GM19351 (cell line): ENCODE measurements around the gene HHIP.

Experiments
- ATAC-seq: cut with Tn5 transposase; IDR thresholded peaks from one replicate; pipeline ENCODE4 v1.9.1; 2021; ENCODE audit warnings: mild to moderate bottlenecking, moderate library complexity; ENCODE audit not compliant: unreplicated experiment

Gene HHIP

DNA sequence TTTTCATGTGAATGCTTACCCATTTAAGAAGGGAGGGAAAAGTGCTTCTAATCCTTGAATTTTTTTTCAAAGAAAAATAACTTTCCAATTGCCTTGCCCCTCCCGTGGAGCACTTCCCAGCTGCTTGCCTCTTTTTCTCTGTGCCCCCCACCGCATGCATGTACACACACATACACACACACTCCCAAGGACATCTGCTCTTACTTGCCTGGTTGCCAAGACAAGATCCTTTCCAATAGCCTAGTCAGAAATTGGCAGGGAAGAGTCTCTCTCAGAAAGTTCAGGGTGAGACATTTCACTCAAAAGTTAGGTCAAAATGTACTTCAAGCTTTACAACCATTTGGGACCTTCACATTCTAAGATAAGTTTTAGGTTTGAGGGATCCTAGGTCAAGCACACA is 10.9 kb downstream of the HHIP start:
- no peak for ATAC-seq

DNA sequence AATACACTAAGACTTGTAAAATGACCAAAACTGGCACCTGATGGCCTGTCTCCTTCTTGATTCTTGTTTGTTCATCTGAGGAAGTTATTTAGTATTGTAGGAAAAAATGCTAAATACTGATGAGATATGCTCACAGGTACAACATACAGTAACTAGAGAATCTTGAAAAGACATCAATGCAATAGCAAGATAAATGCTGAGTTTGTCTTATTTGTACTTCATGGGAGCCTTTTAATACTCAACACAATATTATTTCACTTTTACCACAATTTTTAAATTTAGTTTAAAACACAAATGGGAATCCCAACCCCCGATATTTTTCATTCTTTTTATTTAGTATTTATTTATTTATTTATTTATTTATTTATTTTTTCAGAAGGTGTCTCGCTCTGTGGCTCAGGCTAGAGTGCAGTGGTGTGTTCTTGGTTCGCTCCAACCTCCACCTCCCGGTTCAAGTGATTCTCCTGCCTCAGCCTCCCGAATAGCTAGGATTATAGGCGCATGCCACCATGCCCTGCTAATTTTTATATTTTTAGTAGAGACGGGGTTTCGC is 12.1 kb downstream of the HHIP start:
- no peak for ATAC-seq

DNA sequence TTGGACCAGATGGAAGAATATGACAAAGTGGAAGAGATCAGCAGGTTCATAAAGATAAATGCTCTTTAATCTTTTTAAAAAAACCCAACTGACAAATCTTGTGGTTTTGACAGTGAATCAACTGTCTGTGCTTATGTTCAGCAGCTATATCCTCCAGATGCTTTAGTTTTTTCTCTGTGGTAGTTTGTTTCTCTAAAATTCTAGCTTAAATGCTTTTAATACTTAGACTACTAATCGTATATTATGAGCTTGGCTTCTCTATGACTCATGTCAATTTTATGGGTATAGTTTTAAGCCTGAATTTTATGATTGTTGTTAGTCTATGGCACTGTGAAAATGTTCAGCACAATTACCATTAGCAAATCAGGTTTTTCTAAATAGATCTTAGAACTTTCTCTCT is 12.9 kb downstream of the HHIP start:
- no peak for ATAC-seq

DNA sequence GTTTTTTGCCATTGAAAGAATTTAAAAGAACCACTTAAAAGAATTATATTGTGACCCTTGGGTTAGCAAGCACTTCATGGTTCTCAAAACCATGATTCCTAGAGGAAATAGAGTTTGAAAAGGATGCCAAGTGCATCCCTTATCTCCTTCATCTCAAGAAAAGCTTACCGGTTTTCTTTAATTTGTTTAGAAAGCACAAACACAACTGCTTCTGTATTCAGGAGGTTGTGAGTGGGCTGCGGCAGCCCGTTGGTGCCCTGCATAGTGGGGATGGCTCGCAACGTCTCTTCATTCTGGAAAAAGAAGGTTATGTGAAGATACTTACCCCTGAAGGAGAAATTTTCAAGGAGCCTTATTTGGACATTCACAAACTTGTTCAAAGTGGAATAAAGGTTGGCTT is 13.5 kb downstream of the HHIP start:
- no peak for ATAC-seq

DNA sequence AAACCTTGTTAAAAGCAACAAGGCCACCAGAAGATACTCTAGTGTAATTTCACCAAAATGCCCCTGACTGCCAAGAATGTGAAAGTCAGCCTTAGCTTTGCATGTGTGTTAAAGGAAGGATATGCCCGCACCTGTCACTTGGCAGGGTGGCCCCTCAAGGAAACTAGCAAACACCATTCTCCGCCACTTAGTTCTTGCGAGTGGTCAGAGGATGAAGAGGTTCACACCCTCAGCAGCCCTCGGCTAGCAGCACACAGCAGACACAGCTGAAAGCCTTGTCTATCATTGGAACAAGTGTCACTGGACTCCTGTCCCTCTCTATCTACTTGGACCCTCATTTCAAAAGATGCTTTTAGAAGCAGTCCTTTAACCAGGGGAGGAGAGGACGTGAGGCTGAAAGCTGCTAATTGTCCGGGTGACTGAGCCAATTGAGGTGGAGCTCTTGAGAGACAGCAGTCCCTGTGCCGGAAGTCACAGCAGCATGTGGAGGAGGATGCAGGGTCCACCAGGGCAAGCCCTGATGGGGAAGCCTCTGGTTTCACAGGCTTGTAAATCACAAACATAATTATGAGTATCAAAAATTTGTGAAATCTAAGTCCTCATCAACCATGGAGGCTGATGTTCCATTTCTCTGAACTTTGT is 18.0 kb downstream of the HHIP start:
- no peak for ATAC-seq

DNA sequence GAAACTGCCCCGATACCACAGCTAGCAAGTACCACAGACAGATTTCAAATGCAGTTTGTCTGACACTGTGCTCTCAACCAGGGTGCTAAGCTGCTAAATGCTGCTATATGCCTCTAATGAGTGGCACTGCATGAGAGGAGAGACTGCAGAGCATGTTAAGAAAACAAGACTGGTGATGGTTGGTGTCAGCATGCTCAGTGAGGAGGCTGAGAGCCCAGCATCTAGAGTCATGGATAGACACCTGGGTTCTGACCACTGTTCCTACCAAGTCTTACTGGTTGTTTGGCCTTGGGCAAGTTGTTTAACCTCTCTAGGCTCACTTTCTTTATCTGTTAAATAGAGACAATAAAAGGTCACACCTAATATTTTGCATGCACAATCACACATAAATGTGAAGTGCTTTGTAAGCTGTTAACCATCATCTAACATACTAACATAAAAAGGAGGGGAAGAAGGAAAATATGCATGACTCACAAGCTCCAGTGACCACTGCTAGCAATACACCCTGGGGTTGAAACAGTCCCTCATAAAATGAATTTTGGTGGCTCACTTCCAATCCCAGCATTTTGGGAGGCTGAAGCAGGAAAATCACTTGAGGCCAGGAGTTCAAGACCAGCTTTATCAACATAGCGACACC is 20.7 kb downstream of the HHIP start:
- ATAC-seq, result no peak

DNA sequence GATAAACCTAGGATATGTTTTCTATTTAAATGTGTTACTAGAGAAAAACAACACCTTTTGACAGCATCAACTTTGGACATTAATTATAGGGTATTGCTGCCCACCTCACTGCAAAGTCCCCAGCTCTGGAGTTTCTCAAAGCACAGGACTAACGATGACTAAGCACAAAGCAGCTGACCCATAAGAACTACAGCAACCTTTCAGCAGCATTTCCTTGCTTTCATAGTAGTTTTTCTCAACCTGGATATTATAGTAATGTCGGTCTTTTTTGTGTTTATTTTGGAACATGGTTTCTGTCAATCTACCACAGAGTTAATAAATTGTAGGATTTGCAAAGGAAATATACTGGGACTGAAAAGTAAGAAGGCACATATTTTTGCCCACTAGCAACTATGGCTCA is 21.5 kb downstream of the HHIP start:
- no peak for ATAC-seq

DNA sequence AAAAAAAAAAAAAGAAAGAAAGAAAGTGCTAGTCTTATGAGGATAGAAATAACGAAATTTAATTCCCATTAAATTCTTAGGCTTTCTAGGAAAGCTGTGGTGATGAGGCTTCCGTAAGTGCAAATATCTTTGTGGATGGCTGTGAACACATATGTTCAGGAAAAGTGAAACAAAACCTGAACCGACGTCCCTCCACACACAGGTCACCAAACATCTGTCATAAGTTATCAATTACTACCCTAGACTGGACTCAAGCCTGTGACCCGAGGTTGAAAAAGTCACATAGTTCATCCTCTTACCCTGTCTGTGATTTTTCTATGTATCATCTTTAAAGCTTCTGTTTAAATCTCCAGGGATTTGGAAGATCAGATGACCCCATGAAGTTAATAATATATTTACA is 24.8 kb downstream of the HHIP start:
- no peak for ATAC-seq

DNA sequence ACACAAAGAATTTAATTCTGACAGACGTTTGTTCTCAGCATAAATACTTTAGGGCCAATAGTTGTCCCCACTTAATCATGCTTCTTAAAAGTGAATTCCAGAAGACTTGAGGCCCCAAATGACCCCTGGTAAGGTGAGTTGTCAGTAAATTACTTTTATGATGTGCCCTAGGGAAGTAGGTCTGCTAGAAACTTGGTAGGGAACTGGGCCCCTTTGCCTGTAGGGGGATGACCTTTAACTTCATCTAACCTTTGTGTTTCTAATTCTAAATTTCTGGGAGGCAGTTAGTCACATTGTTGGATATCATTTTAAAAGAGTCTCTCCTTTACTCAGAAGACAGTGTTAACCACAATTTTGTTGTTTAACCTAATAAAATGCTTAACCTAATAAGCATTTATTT is 28.8 kb downstream of the HHIP start:
- no peak for ATAC-seq

DNA sequence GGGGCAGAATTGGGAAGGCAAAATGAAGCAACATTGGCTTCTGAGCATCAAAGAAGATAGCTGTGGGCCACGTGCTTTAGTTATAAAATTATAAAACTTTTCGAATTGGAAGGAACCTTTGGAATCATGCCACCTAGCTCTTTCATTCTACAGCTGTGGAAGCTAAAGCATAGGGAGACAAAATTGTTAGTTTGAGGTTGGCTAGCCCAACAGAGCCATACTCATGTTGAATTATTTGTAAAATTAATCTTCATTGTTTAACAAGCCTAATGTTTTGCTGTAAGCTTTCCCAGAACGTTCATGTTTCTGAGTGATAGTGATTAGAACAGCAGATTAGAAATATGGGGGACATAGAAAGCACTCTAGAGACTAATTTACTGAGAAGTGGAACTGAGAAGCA is 35.9 kb downstream of the HHIP start:
- ATAC-seq, result no peak

DNA sequence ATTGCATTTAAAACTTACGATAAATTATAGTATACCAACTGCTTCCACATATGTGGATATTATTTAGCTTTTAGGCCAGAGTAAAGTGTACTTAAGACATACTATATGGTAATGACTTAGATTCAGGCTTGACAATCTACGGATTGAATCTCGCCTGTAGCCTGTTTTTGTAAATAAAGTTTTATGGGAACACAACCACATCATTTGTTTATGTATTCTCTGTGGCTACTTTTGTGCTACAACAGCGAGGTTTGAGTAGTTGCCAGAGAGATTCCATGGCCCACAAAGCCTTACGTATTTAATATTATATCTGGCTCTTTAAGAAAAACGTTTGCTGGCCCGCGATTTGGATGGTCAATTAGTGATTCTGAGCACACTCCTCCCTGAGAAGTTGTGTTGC is 37.6 kb downstream of the HHIP start:
- ATAC-seq, result no peak

DNA sequence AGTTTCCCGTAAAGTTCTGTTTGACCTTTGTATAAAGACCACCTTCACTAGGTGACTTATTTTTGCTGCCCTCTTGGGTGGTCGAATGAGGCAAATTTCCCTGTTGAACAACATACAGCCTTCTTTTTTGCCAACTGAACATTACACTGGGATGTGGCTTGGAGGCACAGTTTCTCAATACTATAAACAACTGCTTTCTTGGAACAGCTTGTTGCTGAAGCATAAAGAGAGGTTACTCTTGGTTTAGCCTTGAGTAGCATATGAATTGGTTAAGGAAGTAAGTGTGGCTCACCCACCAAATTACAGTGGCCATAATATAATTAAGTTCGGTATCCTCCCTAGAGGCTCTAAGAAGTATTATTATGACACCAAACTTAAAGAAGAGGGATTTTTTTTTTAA is 40.0 kb downstream of the HHIP start:
- ATAC-seq, result no peak

DNA sequence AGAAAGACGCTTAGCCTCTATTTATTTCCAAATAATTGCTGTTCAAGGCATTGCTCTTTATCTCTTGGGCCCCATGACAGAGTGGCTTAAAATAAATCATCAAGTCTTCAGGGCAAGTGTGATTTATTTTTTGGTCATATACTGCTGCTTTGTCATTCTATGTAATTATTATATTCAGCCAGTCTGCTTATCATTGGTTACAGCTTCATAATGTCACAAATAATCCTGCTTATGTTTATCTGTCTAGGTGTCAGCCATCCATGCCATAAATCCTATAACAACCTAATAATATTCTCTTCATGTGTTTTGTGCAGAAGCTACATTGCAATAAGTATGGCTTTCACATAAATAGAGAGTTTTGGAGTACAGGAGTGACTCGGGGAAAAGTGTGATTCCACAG is 41.0 kb downstream of the HHIP start:
- ATAC-seq, result no peak

DNA sequence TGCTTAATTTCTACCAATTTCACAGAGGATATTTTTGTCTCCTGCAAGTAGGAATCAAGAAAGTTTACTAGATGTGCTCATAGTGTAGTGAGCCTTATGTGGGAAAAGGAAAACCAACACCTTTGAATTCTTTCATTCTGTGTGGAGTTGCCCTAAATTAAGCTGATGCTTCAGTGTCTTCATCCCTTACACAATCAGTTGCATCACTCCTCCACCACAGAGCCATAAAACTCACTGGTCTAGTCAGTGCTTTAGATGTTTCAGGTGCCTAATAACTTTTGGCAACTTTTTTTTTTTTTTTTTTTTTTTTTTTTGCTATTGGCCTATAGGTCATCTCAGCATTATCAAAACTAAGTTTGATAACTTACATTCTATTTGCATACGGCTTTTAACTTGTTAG is 41.5 kb downstream of the HHIP start:
- ATAC-seq, result no peak

DNA sequence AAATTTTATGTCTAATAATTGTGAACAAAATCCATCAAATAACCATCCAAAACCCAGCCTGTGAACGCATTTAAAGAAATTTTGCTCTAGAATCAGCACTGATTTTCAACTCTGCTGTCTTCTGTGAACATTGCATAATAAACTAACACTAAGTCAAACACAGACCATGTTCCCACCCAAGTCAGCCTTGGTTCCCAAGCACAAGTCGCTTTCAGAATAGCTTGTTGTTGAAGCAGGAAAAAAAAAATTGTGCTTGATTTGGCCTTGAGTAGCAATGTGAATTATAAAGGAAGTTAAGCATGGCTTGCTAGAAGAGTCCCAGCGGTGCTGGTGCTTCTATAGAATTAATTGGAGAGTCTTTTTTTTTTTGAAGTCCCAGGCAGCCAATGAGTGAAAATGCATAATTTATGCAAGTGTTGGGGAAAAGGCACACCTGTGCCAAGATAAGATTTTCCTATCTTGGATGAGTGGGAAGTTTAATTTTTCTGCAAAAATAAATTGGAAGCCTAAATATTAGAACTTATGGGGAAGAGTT is 42.1 kb downstream of the HHIP start:
- no peak for ATAC-seq

DNA sequence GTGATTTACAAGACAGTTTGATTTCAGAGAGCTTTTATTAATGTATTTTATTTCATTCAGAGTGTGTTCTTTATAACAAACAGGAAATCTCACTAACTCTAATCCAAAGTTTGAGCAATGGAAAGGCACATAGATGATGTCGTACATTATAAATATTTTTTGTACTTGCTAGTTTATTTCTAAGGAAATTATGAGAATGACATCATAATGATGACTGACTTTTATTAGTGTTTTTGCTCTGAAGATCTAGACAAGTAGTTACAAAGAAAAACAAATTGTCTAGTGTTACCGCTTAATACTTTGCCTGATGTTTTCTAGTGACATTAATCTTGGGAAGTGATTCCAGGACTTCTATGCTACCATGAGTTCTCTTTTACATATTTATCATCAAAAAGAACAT is 43.2 kb downstream of the HHIP start:
- ATAC-seq, result no peak

DNA sequence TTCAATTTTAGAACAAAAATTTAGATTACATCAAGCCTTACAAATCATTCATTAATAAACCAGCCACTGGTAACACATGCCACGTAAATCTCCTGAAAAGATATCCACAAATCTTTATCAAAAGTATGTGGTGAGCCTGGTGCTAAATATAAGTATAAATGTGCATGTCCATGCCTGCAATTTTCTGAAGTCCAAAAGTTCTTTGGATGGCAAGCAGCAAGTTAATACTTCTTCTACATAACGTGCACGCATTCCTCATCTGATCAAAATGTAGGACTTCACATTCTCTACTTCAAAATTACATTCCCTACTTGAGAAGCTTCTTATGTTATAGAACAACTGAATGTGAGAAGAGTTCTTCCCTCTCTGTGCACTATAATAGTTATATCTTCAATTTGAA is 49.8 kb downstream of the HHIP start:
- ATAC-seq, result no peak

DNA sequence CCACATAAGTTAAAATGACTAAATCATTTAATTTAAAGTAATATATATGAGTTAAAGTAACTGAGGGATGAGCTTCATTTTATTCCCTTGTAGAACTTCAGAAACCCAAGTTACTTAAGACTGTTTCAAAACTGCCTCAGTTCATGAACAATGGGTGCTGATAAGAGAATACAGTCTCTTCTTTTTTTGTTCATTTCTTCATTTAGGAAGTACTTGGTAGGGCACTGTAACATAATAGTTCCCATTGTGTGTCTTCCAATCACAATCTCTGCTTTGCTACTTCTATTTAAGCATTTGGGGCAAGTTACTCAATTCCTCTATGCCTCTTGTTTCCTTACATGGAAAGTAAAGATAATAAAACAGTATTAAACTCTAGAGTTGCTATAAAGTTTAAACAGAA is 50.4 kb downstream of the HHIP start:
- no peak for ATAC-seq

DNA sequence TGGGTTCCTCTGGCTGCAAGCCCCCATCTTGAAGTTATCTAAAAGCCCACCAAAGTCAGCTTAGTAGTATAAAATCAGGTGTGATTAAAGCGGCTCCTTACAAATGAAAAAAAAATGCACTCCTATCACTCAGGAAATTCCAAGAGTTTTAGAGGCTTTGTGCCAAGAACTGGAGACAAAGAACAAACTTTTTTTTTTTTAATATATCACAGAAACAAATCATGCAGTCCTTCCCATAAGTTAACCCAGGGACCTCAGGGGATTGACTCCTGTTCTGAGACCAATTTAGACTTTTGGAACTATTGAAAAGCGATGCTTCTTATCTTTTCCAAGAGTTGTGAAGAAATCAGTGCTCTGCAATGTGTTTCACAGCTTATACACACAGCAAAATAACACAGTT is 53.6 kb downstream of the HHIP start:
- no peak for ATAC-seq

DNA sequence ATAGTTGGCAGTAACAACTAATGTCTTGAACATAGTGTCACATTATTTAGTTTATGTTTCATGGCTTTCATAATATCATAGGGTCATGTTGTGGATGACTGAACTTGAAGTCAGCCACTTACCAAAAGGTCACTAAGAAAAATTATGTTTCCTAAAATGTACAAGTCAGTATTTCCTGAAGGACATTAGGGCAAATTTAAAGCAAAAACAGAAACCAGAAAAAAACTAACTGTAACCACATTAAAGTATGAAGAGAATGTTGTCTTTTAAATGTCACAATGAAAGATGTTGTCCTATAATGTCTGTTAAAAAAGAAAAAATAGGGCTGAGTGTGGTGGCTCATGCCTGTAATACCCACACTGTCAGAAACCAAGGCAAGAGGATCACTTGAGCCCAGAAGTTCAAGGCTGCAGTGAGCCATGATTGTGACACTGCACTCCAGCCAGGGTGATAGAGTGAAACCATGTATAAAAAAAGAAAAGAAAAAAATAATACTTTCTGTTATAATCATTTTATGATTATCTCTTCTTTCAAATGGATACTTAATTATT is 55.8 kb downstream of the HHIP start:
- ATAC-seq, result no peak

DNA sequence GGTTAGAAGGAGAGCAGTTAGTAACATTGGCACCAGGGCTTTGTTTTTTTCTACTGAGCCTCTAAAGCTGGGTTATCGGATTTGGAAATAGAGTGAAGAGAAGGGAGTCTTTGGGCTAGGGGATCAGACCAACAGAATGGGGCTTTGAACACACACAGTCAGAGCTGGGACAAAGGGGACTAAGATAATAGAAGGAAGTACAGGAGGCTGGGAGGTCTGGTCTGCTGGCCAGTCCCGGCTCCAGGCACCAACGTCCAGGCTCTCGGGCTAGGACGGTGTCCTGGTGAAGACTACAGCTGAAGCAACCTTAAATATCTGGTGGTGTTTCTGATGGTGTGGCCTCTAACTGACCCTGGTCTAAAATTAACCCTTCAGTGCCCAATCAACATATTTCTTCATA is 57.5 kb downstream of the HHIP start:
- ATAC-seq, result no peak
